ENCODE results near the gene MYO9A.

The MYO9A gene

DNA sequence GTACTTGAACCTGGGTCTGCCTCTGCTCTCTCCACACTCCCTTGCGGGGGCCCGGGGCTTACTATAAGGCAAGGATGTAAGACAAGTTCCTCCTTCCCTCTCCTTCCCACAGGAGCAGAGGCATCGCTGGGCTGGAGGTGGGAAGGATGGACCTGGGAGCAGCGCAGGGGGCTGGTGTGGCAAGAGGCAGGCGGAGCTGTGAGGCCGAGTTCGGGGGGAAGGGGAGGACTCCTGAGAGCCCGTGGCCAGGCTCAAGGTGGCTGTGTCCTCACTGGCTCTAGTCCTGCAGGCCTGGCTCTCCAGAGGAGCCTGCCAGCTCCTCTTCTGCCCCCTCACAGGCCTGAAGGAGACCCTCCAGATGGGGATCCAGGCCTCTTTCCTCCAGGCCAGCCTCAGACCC is 308.6 kb downstream of the MYO9A start:
- no peak for DNase-seq (ENCODE audit: low read depth)

DNA sequence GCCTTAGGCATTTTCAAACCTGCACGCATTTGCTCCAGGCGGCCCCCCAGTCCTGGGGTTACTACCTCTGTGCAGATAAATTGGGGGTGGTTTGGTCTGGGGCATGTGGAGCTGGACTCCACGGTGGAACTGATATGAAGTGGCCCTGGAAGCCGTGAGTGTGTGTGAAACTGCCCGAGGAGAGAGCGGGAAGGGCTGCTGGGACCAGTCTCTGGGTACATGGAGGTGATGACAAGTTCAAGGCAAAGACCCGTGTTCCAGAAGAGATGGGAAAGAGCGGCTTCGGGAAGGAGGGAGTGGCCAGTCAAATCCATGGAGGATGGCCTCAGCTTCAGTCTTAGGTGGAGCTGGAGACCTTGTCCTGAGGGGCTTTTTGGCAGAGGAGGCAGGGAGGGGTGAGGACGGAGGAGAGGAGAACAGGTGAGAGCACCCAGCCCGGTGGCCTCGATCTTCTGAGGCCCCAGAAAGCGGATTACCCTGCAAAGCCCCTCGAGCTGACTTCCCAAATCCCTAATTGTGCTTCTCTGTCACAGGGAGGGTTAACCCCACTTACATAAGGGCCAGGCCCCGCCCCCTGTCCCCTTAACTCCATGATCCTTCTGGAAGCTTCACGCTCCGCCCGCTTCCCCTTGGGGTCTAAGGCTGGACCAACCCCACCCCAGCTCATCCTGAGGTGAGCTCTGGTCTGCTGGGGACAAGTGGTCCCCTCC is 309.5 kb downstream of the MYO9A start:
- no peak for DNase-seq (ENCODE audit: low read depth)

DNA sequence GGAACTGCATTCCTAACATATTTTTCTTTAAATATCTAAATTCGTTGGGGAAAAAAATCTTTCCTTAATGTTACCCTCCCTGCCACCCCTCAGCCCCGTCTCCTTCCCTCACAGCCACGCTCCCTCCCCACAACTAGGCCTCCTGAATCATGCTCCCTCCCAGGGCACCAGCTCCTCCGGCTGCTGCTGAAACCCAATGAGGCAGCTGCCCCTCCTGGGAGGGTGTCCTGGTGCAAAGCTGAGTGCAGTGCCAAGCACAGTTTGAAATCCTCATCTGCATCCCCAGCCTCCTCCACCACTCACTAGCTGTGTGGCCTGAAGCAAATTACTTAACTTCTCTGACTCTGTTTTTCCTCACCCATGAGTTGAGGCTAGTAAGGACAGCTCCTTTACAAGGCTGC is 310.3 kb downstream of the MYO9A start:
- DNase-seq (ENCODE audit: low read depth): no peak

DNA sequence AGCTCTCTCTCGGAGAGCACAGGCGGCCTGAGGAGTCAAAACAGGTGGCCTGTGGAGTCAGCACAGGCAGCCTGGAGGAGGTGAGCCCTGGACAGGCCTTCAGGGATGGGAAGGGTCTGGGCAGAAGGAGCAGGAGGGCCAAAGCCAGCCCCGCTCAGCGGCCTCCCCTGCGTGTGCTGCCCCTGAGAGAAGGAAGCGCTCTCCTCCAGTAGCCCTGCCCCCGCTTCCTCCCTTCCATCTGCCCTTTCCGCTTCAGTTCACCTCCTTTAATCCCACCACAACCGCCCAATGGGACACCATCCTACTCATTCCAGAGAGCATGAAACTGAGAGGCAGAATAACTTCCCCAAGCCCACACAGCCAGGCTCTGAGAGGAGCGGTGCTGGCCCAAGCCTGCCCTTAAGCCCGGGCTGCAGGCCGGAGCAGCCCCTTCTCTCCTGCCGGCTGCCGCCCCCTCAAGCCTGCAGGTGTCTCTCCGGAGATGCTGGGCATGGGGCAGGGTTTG is 310.8 kb downstream of the MYO9A start:
- no peak for DNase-seq (ENCODE audit: low read depth)

DNA sequence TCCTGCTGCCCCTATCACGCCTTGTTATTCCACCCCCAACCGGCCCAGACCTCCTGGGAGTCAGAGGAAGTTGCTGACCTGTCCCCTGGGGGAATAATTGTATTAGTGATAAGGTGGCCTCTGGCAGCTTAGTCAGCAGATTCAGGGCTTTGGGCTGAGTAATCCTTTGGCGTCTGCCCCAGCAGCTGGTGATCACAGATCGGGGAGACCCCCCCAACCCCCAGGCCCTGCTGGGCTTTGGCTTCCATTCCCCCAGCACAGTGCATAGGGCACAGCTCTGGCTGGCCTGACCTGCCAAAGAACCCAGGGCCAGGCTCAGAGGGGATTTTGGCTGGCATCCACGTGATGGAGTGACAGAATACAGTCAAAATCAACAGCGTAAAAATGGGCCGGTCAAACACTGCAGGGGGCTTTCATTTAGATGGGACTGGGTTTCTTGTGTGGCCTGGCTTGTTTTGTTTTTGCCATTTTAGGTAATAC is 311.5 kb downstream of the MYO9A start:
- no peak for DNase-seq (ENCODE audit: low read depth)

DNA sequence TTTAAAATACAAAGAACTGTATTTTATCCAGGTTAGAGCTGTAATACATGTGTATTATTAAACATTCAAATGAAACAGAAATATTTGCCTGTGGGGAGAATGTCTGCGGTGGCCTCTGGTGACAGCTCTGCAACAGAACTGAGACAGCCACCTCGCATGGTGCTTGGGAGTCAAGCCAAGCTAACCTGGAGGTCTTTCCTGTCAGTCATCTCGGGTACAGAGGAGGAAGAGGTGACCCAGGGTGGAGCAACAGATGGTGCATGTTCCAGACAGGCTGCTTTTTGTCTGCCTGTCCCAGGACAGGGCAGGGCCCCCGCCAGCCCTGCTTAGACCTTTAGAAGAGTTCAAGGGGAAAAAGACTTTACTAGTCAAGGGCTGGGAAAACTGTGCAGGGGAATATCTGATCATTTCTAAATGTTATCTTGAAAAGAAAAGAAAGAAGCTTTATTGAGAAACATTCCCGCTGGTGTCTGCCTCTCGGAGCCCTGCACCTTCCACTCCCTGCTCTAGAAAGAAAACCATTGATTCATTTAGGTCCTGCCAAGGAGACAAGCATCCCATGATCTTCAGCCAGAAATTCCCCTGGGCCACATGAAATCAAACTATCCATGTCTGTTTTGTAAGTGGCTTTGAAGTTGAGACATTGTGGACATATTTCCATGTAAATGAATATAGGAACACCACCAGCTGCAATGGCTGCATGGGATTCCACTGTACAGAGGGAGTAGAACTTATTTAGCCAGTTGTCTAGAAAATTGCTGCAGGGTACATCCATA is 313.1 kb downstream of the MYO9A start:
- DNase-seq (ENCODE audit: low read depth): no peak

DNA sequence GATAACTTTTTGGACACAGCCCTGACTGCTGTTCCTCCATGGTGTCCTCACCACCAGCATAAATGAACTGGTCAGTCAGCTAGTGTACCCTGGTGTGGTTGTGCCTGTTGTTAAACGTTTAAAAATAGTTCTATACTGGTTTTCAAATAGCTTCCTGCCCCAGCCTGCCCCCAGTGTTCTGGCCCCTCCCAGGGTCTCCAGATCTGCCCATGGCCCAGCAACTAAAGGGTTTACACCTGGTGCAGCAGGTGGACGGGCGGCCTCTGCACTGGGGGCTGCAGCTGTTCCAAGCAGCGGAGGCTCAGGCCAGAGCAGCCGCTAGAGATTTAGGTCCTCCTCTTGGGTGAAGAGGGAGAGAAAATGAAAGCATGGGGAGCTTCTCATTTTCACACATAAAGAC is 313.7 kb downstream of the MYO9A start:
- no peak for DNase-seq (ENCODE audit: low read depth)

DNA sequence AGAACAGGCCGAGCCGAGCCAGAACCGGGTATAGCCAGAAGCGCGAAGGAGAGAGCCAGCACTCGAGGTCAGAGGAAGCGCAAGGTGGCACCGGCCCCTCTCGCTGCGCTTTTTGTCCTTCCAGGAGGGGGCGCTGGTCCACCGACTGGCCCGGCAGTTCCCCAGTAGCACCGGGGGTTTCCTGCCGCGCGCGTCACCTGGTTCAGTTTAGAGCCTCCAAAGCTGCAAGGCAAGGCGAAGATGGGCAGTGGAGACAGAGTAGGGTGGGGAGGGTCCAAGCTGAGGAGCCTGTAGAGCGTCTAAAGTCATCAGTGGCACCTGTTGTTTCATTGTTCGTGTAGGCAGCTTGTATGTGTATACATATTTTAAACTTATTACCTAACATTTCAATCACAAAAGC is 315.2 kb downstream of the MYO9A start:
- DNase-seq (ENCODE audit: low read depth): no peak

DNA sequence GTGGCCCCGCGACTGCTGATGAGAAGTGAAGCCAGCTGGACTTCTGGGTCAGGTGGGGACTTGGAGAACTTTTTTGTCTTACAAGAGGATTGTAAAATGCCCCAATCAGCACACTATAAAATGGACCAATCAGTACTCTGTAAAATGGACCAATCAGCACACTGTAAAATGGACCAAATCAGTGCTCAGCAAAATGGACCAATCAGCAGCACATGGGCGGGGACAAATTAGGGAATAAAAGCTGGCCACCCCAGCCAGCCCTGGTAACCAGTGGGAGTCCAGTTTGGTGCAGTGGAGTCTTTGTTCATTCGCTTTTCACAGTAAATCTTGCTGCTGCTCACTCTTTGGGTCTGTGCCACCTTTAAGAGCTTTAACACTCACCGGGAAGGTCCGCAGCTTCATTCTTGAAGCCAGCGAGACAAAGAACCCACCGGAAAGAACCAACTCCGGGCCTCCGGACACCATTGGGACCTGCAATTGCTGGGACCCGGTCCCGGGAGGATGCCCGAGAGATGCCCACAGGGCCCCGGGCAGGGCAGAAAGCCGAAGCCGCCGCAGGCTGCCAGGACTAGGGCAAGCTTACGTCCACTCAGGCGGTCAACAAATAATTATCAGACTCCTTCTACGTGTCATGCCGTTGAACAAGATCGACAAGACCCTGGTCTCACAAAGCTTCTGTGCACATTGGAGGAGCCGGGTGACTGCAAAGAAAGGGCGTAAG is 315.9 kb downstream of the MYO9A start:
- no peak for DNase-seq (ENCODE audit: low read depth)

DNA sequence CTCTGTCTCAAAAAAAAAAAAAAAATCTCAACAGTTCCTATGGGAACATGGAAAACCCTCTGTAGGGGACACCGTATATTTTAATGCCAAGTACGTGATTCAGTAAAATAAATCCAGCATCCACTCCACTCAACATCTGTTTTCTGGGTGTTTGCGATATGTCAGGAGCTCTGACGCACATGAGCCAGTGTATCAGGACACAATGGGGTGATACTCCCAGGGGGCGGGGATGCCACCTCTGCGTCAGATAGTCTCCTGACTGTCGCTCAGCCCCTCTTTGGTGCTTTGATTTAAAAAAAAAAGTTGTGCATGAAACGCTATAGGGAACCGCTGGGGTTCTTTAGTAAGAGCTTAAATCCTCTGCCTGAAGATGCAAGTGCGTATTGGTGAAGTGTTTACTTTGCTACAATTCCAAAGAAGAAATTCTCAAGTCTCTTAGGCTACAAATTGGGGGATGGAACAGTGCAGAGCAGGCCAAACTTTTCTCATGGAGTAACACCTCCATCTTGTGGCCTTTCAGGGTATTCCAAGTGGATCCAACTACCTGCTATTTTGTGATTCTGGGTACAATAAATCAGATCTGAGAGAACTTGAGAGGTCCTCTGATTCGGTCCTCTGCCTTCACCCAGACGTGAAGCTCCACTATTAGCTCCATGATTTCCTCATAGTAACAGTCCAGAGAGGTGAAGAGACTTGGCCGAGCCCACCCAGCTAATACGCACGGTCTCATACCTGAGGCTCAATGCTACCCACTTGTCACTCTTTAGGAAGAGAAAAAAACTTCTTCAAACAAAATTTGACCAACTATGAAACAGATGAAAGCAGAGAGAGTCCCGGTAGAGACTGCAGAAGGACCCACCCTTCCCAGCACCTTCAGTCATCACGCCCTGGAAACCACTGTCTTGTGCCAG is 316.9 kb downstream of the MYO9A start:
- DNase-seq (ENCODE audit: low read depth): no peak

DNA sequence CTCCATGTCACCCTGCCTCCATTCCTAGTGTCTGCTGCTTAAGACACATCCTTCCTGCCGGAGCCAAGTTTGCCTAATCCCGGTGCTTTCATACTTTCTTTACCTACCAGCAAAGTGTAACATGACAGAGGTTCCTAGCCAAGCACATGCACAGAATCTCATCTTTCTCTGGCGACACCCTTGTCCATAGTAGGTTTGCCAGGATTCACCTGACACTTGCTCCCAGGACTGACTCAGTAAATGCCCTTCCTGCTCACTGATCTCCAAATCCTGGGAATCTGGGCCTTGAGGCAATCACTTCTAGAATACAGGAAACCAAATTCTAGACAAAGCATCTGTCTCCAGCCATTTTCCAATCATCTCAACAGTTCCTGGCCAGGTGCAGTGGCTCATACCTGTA is 317.8 kb downstream of the MYO9A start:
- no peak for DNase-seq (ENCODE audit: low read depth)

DNA sequence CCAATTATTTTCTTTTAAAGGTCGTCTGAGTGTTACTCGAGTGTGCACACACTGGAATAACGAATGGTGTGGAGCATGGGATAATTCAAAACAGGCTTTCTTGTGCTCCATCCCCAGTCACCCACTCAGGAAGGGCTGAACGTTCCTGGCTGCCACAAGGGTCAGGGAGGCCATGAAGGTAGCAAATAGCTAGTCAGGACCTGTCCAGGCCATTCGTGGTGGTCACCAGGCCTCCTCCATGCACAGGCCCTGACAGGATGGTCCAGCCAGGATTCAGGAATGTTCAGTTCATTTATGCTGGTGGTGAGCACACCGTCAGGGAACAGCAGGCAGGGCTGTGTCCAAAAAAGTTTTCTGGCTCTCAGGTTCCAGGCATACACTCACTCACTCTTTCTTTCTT is 319.3 kb downstream of the MYO9A start:
- no peak for DNase-seq (ENCODE audit: low read depth)

DNA sequence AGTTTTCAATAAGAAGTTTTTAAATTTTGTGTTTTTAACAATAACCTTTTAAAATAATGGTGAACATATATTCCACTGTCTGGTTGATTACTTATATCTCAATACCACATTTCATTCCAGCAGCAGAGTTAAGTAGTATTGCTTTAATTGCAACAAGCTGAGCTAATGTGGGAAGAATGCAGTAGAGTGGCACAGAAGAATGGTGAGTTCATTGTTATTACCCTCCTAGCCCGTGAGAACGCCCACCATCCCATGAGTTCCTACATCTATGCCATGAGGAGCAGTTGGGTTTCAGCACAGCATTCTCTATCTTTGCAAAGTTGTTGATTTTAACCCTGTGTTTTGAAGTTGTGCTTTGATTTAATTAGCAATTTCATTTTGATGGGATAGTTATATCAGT is 325.4 kb downstream of the MYO9A start:
- DNase-seq (ENCODE audit: low read depth): no peak

DNA sequence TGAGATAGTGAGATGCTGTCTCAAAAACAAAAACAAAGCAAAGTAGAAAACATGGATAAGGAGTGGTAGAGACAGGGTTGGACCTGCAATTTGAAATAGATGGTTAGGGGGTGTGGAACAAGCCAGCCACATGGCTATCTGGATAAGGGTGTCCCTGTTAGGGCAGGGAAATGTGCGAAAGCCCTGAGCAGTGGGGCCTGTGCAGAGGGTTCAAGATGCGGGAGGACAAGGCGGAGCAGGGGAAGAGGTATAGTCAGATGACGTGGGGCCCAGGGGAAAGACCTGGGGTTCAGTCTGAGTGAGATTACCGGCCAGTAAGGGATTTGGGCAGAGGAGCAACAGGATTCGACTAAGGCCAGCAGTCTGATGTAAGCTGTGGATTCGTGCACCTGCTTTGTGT is 326.0 kb downstream of the MYO9A start:
- DNase-seq (ENCODE audit: low read depth): no peak

DNA sequence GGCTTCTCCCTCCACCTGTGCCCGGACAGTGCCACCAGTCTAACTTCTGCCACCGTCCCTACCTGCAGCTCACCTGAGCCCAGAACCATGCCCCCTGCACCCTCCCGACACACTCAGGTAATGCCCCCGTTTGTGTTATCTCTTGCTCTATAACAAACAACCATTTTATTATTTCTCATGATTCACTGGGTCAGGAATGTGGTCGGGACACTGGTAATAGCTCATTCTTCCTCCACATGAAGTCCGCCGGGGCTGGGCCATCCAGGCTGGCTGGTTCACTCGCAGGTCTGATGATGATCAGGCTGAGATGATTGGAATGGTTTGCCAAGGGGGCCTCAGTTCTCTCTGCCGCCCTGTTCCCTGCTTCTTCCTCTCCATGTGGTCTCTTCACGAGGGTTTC is 327.9 kb downstream of the MYO9A start:
- no peak for DNase-seq (ENCODE audit: low read depth)

DNA sequence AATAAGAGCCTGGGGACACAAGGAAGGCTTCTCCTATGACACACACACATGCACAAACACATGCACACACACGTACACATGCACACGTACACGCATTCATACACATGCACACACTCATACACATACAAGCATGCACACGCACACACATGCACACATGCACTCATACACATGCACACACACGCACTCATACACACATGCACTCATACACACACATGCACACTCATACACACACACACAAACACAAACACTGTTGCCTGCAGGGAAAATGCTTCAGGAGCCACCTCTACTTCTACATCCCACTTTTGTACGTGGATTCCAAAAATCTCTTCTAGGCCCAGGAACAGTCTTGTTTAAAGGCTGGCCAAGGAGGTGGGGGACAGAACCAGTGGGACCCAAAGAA is 328.3 kb downstream of the MYO9A start:
- no peak for DNase-seq (ENCODE audit: low read depth)

DNA sequence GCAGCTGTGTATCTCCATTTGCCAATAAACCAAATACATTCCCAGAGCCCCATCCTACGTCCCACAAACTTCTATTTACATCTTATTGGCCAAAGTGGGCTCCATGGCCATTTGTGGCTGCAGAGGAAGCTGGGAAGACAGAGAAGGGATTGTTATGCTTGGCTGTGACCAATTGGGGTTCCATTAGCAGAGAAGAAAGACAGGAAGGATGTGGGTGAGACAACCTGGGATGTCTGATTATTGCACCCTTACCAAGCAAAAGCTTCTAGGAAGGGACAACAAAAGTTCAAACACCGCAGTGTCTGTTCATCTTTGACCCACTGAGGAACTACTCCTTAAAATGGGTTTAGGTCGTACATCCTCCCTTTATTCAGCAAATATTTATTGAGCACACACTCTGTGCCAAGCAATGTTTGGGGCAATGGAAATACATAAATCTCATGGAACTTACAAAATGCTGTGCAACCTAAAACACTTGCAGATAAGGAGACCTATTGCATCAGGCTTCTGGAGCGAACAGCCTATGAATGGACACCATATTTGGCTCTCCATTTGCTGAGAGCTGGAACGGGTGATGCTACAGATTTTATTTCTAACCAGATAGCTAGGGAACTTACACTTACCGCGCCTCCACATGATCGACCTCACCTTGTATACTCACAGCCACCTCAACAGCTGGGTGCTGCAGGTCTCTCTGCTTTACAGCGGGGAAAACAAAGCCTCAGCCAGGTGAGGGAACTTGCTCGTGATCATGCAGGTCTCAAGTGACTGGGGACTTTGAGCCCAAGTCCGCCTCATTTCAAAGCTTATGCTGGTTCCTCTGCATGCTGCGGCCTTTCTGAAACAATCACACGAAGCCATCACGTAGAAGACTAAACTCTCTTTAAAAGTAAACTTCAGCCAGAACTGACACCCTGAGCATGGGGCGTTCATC is 329.0 kb downstream of the MYO9A start:
- DNase-seq (ENCODE audit: low read depth): no peak

DNA sequence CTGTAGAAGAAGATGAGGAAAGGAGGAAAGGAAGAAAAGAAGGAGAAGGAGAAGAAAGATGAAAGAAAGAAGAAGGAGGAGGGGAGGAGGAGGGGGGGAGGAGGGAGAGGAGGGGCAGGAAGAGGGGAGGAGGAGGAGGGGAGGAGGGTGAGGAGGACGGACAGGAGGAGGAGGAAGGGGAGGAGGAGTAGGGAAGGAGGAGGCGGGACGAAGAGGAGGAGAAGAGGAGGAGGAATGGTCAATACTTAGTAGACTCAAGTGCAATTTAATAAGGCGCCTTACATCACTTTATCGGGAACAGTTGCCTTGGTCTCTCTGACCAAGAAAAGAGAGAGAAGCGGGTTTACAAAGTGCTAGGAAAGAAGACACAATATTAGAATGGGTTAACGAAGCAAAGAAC is 331.3 kb downstream of the MYO9A start:
- DNase-seq (ENCODE audit: low read depth): no peak

DNA sequence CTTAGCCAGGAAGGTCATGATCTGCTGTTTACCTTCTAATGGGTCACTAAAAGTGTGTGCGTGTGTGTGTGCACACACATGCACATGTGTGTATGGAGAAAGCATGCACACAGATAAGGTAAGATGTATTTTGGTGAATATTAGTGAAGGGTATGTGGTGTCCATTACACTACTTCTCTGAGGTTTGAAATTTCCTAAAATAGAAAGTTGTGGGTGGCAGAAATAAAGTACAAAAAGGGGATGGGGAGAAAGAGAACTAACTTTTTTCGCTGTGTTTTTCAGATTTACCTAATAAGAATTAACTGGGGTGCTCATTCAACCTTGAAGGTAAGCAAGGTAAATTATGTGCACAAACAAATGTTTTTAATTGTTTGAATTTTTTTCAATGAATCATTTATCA is 332.0 kb downstream of the MYO9A start:
- no peak for DNase-seq (ENCODE audit: low read depth)

DNA sequence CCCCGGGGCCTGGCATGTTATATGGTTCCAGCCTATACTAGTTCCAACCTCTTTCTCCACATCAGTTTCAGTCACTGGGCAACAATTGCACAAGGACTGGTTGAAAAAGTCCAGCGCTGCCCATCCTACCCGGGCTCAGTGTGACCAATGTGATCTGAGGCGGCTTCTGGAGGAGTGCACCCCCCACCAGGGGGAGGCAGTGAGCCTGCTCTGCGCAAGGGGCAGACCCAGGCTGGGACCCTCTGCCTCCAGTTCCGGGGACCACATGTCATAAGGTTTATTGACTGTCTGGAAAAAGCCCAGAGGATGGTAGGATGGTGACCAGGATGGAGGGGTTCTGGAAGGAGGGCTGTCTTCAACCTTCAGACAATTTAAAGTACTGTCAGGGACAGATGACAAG is 333.2 kb downstream of the MYO9A start:
- no peak for DNase-seq (ENCODE audit: low read depth)
